H9 (cell line): Measurements from ENCODE around the gene DOCK7. TPM values are rescaled to one million over a fixed set of nuclear protein-coding genes. Genes with fewer than 3 reads are reported as not detected.

Experiments
- DNase-seq: peaks from one replicate; pipeline ENCODE4 v3.0.0-alpha.2; 2017
- H2AFZ ChIP-seq: one replicate; pipeline ENCODE4 v1.6.1; 2013; ENCODE audit warnings: mild to moderate bottlenecking, low read length, control low read depth, moderate library complexity
- H2AK5ac ChIP-seq: 2 replicates; pipeline ENCODE4 v1.6.1; 2013; ENCODE audit warnings: low read length, control low read depth, mixed read lengths; ENCODE audit not compliant: insufficient read length
- H2BK120ac ChIP-seq: one replicate; pipeline ENCODE4 v1.6.1; 2013; ENCODE audit warnings: low read depth, mild to moderate bottlenecking, low read length, control low read depth, inconsistent platforms; ENCODE audit not compliant: poor library complexity, severe bottlenecking
- H2BK12ac ChIP-seq: 2 replicates; pipeline ENCODE4 v1.6.1; 2013; ENCODE audit warnings: low read length, control low read depth, mixed read lengths, low read depth; ENCODE audit not compliant: insufficient read length
- H2BK15ac ChIP-seq: 2 replicates; pipeline ENCODE4 v1.6.1; 2013; ENCODE audit warnings: low read depth, low read length, control low read depth
- H2BK20ac ChIP-seq: one replicate; pipeline ENCODE4 v1.6.1; 2013; ENCODE audit warnings: low read depth, mild to moderate bottlenecking, low read length, control low read depth, inconsistent platforms; ENCODE audit not compliant: poor library complexity, severe bottlenecking
- H2BK5ac ChIP-seq: 2 replicates; pipeline ENCODE4 v1.6.1; 2013; ENCODE audit warnings: low read length, control low read depth, mixed read lengths; ENCODE audit not compliant: insufficient read length
- H3K14ac ChIP-seq: 2 replicates; pipeline ENCODE4 v1.6.1; 2013; ENCODE audit warnings: low read length, control low read depth; ENCODE audit not compliant: insufficient read depth
- H3K18ac ChIP-seq: 2 replicates; pipeline ENCODE4 v1.6.1; 2013; ENCODE audit warnings: low read depth, mild to moderate bottlenecking, mixed read lengths, low read length, control low read depth; ENCODE audit not compliant: insufficient read length
- H3K23ac ChIP-seq: 2 replicates; pipeline ENCODE4 v1.6.1; 2013; ENCODE audit warnings: low read length, control low read depth, mixed read lengths, low read depth; ENCODE audit not compliant: insufficient read length
- H3K23me2 ChIP-seq: 2 replicates; pipeline ENCODE4 v1.6.1; 2013; ENCODE audit warnings: low read depth, mild to moderate bottlenecking, mixed read lengths, low read length, control low read depth; ENCODE audit not compliant: insufficient read length, poor library complexity, severe bottlenecking
- H3K27ac ChIP-seq: 2 replicates; pipeline ENCODE4 v1.5.1; 2013; ENCODE audit warnings: low read length, control low read depth, mixed read lengths, low read depth; ENCODE audit not compliant: insufficient read length
- H3K27me3 ChIP-seq: 2 replicates; pipeline ENCODE4 v1.6.1; 2013; ENCODE audit warnings: low read length, control low read depth, inconsistent platforms; ENCODE audit not compliant: insufficient read depth
- H3K4ac ChIP-seq: 2 replicates; pipeline ENCODE4 v1.6.1; 2013; ENCODE audit warnings: low read depth, mild to moderate bottlenecking, control low read depth, inconsistent platforms, low read length, moderate library complexity
- H3K4me1 ChIP-seq: 2 replicates; pipeline ENCODE4 v1.6.1; 2013; ENCODE audit warnings: low read length, control low read depth, inconsistent platforms; ENCODE audit not compliant: insufficient read depth
- H3K4me2 ChIP-seq: 2 replicates; pipeline ENCODE4 v1.6.1; 2013; ENCODE audit warnings: low read length, control low read depth, mixed read lengths; ENCODE audit not compliant: insufficient read length, insufficient read depth
- H3K56ac ChIP-seq: 2 replicates; pipeline ENCODE4 v1.6.1; 2013; ENCODE audit warnings: low read depth, mild to moderate bottlenecking, mixed read lengths, low read length, control low read depth; ENCODE audit not compliant: insufficient read length
- H3K79me1 ChIP-seq: 2 replicates; pipeline ENCODE4 v1.6.1; 2013; ENCODE audit warnings: low read depth, mild to moderate bottlenecking, moderate library complexity, low read length, control low read depth, inconsistent platforms; ENCODE audit not compliant: insufficient read depth, poor library complexity, severe bottlenecking
- H3K79me2 ChIP-seq: 2 replicates; pipeline ENCODE4 v1.6.1; 2013; ENCODE audit warnings: low read length, control low read depth, inconsistent platforms; ENCODE audit not compliant: insufficient read depth
- H3K9ac ChIP-seq: 2 replicates; pipeline ENCODE4 v1.6.1; 2013; ENCODE audit warnings: low read length, control low read depth, mixed read lengths; ENCODE audit not compliant: insufficient read length; ENCODE audit errors: extremely low read depth
- H3K9me3 ChIP-seq: one replicate; pipeline ENCODE4 v1.6.1; 2013; ENCODE audit warnings: low read depth, low read length, inconsistent platforms; ENCODE audit not compliant: control insufficient read depth
- H3T11ph ChIP-seq: one replicate; pipeline ENCODE4 v1.6.1; 2013; ENCODE audit warnings: mild to moderate bottlenecking, low read length, control low read depth, inconsistent platforms
- H4K20me1 ChIP-seq: one replicate; pipeline ENCODE4 v1.6.1; 2013; ENCODE audit not compliant: control insufficient read depth, insufficient read length, insufficient read depth
- H4K5ac ChIP-seq: 2 replicates; pipeline ENCODE4 v1.6.1; 2013; ENCODE audit warnings: low read depth, mild to moderate bottlenecking, mixed read lengths, low read length, control low read depth; ENCODE audit not compliant: insufficient read length
- H4K8ac ChIP-seq: replicated peaks from 2 replicates; pipeline ENCODE4 v1.6.1; 2013; ENCODE audit warnings: low read length, control low read depth, mixed read lengths, low read depth; ENCODE audit not compliant: insufficient read length
- H4K91ac ChIP-seq: 2 replicates; pipeline ENCODE4 v1.6.1; 2013; ENCODE audit warnings: low read depth, mild to moderate bottlenecking, moderate library complexity, mixed read lengths, low read length, control low read depth; ENCODE audit not compliant: insufficient read length
- H3K27ac Mint-ChIP-seq, 3 experiments: 2 replicates in 2 of 3; 3 replicates in 1 of 3; pipeline ENCODE4 v1.8.0; 2020 to 2021; ENCODE audit warnings: mixed read lengths in 3 of 3, mild to moderate bottlenecking in 1 of 3, moderate library complexity in 1 of 3
- H3K27me3 Mint-ChIP-seq: 2 replicates; pipeline ENCODE4 v1.8.0; 2021; ENCODE audit warnings: low read depth, mild to moderate bottlenecking, moderate library complexity, mixed read lengths
- H3K36me3 Mint-ChIP-seq, 3 experiments: 2 replicates in 2 of 3; 3 replicates in 1 of 3; pipeline ENCODE4 v1.8.0; 2020 to 2021; ENCODE audit warnings: low read depth in 3 of 3, mixed read lengths in 3 of 3; ENCODE audit not compliant: insufficient read depth in 1 of 3
- H3K4me1 Mint-ChIP-seq, 2 experiments: 2 replicates each; pipeline ENCODE4 v1.8.0; 2020; ENCODE audit warnings: mixed read lengths in 2 of 2
- H3K4me3 Mint-ChIP-seq, 2 experiments: 2 replicates in 1 of 2; 3 replicates in 1 of 2; pipeline ENCODE4 v1.8.0; 2020 to 2021; ENCODE audit warnings: mild to moderate bottlenecking in 2 of 2, mixed read lengths in 2 of 2, moderate library complexity in 1 of 2
- H3K9me3 Mint-ChIP-seq, 2 experiments: 2 replicates in 1 of 2; 3 replicates in 1 of 2; pipeline ENCODE4 v1.8.0; 2020; ENCODE audit warnings: mild to moderate bottlenecking in 2 of 2, mixed read lengths in 2 of 2, moderate library complexity in 1 of 2
- CTCF ChIP-seq: fragments of 200-600 bp; sonication (generic); conservative IDR thresholded peaks from 3 replicates; pipeline ENCODE4 v1.8.0; 2021; ENCODE audit warnings: antibody characterized with exemption, mild to moderate bottlenecking
- WGBS: extraction: QIAGEN DNeasy Blood & Tissue Kit; methylation state at CpG from one replicate; pipeline ENCODE4 v1.1.7; 2013; ENCODE audit warnings: missing lambda C conversion rate, low lambda C conversion rate, mixed read lengths; ENCODE audit not compliant: insufficient read length; ENCODE audit errors: extremely low coverage; 5-methylcytosine and 5-hydroxymethylcytosine counted together
- total RNA-seq: library from RNA; stranded (reverse); gene quantifications from 2 replicates; pipeline ENCODE4 v1.2.1, GENCODE V29; 2021

DOCK7 gene
- total RNA-seq, 1 experiment from 2014 or later: 36.8 TPM

- Histone ChIP-seq H2AK5ac (no peak overlapping the region), H2AFZ (no peak overlapping the region), H3K14ac (no peak overlapping the region), H2BK12ac (no peak overlapping the region), H4K20me1 (no peaks in the 10 kb centered on the region), H2BK20ac (no peak overlapping the region), H2BK5ac (no peak overlapping the region), H3K9ac (no peak overlapping the region), H3K56ac (no peak overlapping the region), H4K91ac (no peak overlapping the region), H3T11ph (no peak overlapping the region), H3K27ac (no peak overlapping the region), H3K23ac (no peak overlapping the region), H3K27me3 (no peaks in the 10 kb centered on the region), H2BK120ac (no peak overlapping the region), H3K23me2 (no peaks in the 10 kb centered on the region), H3K4ac (no peak overlapping the region), H3K4me1 (no peaks in the 10 kb centered on the region), H3K4me2 (no peak overlapping the region), H3K79me2 (no peaks in the 10 kb centered on the region), H4K5ac (no peak overlapping the region), H3K79me1 (no peaks in the 10 kb centered on the region), H3K18ac (no peak overlapping the region), H2BK15ac (no peak overlapping the region), H4K8ac (no peak overlapping the region), H3K9me3 (no peaks in the 10 kb centered on the region)
- H3K27ac Mint-ChIP-seq: peak overlapping the region in 1 of 3 experiments; percentile 15; a peak in 1 of 7 replicates
- H3K27me3 Mint-ChIP-seq: no peaks in the 10 kb centered on the region
- no peaks in the 10 kb centered on the region for H3K36me3 Mint-ChIP-seq
- peaks cover 19 to 32% of the 10 kb centered on the region in 2 experiments for H3K4me1 Mint-ChIP-seq
- DNase-seq: no peak
- H3K4me3 Mint-ChIP-seq: no peak overlapping the region
- WGBS: no CpG with 5 or more reads among the region's 3 CpGs
- no peak for TF ChIP-seq CTCF
- no peaks in the 10 kb centered on the region for H3K9me3 Mint-ChIP-seq
Observed at GRCh38 chr1:62732331-62732730, 44.1 kb upstream of the DOCK7 start.
